Aorta (tissue), 5 donors: Measurements from ENCODE around the gene TUFT1. TPM values are rescaled to one million over a fixed set of nuclear protein-coding genes. Genes with fewer than 3 reads are reported as not detected.
A peak's percentile ranks its signal among the peaks of the same experiment; 100 is the strongest.
"Not testable (repeated sequence)": the region's sequence is repeated elsewhere in the genome, so short reads cannot be mapped to it uniquely, and the experiment has no call there.

Experiments used
- ATAC-seq: fragments of 200-7000 bp; cut with Tn5 transposase; one replicate; pipeline ENCODE4 v1.9.1; 2022; ENCODE audit warnings: moderate library complexity; ENCODE audit not compliant: low FRiP score
- DNase-seq, 2 donors: peaks; one replicate each; pipeline ENCODE4 v3.0.0-alpha.2; 2020
- H3K27ac ChIP-seq, 2 donors: one replicate each; pipeline ENCODE4 v1.5.1; 2013; ENCODE audit warnings: low read length in 2 of 2, mild to moderate bottlenecking in 2 of 2, moderate library complexity in 2 of 2, control low read depth in 1 of 2, inconsistent platforms in 1 of 2, low read depth in 1 of 2
- H3K27me3 ChIP-seq, 2 donors: one replicate each; pipeline ENCODE4 v1.6.1; 2013; ENCODE audit warnings: control low read depth in 1 of 2, low read length in 1 of 2, mild to moderate bottlenecking in 1 of 2, moderate library complexity in 1 of 2; ENCODE audit not compliant: insufficient read depth in 2 of 2, control insufficient read depth in 1 of 2
- H3K36me3 ChIP-seq, 2 donors: one replicate each; pipeline ENCODE4 v1.6.1; 2013; ENCODE audit warnings: control low read depth in 1 of 2, low read length in 1 of 2, mild to moderate bottlenecking in 1 of 2; ENCODE audit not compliant: insufficient read depth in 2 of 2, control insufficient read depth in 1 of 2
- H3K4me1 ChIP-seq, 2 donors: one replicate each; pipeline ENCODE4 v1.6.1; 2013; ENCODE audit warnings: low read length in 2 of 2, control low read depth in 1 of 2, mild to moderate bottlenecking in 1 of 2, moderate library complexity in 1 of 2; ENCODE audit not compliant: insufficient read depth in 2 of 2, control insufficient read depth in 1 of 2
- H3K4me3 ChIP-seq, 2 donors: one replicate each; pipeline ENCODE4 v1.5.1; 2013; ENCODE audit warnings: low read length in 2 of 2, control low read depth in 1 of 2, mild to moderate bottlenecking in 1 of 2
- H3K9me3 ChIP-seq: one replicate; pipeline ENCODE4 v1.6.1; 2013; ENCODE audit warnings: mild to moderate bottlenecking, low read length; ENCODE audit not compliant: control insufficient read depth
- WGBS, 2 donors: extraction: QIAGEN DNeasy Blood & Tissue Kit; methylation state at CpG; one replicate each; pipeline ENCODE4 v1.1.7; 2013; 5-methylcytosine and 5-hydroxymethylcytosine counted together
- intact Hi-C, 2 donors: fragments of 100-400 bp; cut with DNase I; formaldehyde crosslinking; loops; one replicate each; pipeline versions ENCODE4 v1.14.2 to v1.15.0; 2022
- polyA plus RNA-seq, 2 donors: library from polyadenylated mRNA; stranded (reverse); fragments of 200-250 nt; gene quantifications; one replicate each; pipeline ENCODE4 v1.2.3, GENCODE V29; 2013
- total RNA-seq, 2 donors: library from RNA; stranded (reverse); fragmentation: NEBNext Ultra II Directional; extraction: Animal tissue kit (Norgen Biotek cat#: 25700); gene quantifications; one replicate each; pipeline ENCODE4 v1.2.1, GENCODE V29; 2021
- donor health status: healthy with polysubstance abuse.
- donor health status: Bipolar disorder and iron deficiency.
- donor health status: DM: no; HTN: no; CAD: no.
- donor health status: DM: no; HTN: no; CAD: no.
- donor health status: DM: yes; HTN: yes; CAD: no.

The TUFT1 gene
- total and polyA plus RNA-seq, 4 donors, result 3.9 to 11.2 (median 5.5) TPM

GRCh38 chr1:151516031-151516511, 24.0 kb upstream of the TUFT1 start:
- ATAC-seq, result no peak
- WGBS, 2 donors, result 25 to 29% methylated on average over 1 of the region's 1 CpG
- no peaks in the 10 kb centered on the region for H3K9me3 ChIP-seq
- H3K36me3 ChIP-seq, result no peaks in the 10 kb centered on the region
- no peak for DNase-seq
- H3K4me1 ChIP-seq, result peaks cover 0 to 5% of the 10 kb centered on the region in 2 donors
- H3K27me3 ChIP-seq, result no peaks in the 10 kb centered on the region
- H3K27ac ChIP-seq, result no peak overlapping the region
- intact Hi-C loops, result no loop called here
- H3K4me3 ChIP-seq, result no peak overlapping the region

GRCh38 chr1:151518431-151518830, 21.7 kb upstream of the TUFT1 start:
- no peaks in the 10 kb centered on the region for H3K9me3 ChIP-seq
- intact Hi-C loops, result no loop called here
- 96% methylated on average over 12 of the region's 12 CpGs for WGBS, 2 donors

GRCh38 chr1:151518936-151519335, 21.2 kb upstream of the TUFT1 start:
- Histone ChIP-seq H3K9me3 (no peaks in the 10 kb centered on the region), H3K4me3 (no peak overlapping the region), H3K36me3 (no peaks in the 10 kb centered on the region), H3K4me1 (no peaks in the 10 kb centered on the region), H3K27me3 (no peaks in the 10 kb centered on the region), H3K27ac (no peak overlapping the region)
- DNase-seq (peak in 1 of 2 donors; percentile 65), ATAC-seq (no peak)
- WGBS, 2 donors, result 95 to 98% methylated on average over 15 of the region's 15 CpGs
- intact Hi-C loops, result no loop called here

More at GRCh38 chr1:151518431-151518830, 21.7 kb upstream of the TUFT1 start:
- ATAC-seq, result no peak
- no peaks in the 10 kb centered on the region for H3K36me3 ChIP-seq
- H3K4me3 ChIP-seq, result no peak overlapping the region
- H3K27ac ChIP-seq, result no peak overlapping the region
- H3K4me1 ChIP-seq, result no peaks in the 10 kb centered on the region
- DNase-seq, result peak in 1 of 2 donors; percentile 71
- H3K27me3 ChIP-seq, result no peaks in the 10 kb centered on the region

GRCh38 chr1:151519667-151520066, 20.4 kb upstream of the TUFT1 start:
- Histone ChIP-seq H3K27me3 (no peaks in the 10 kb centered on the region), H3K27ac (no peak overlapping the region), H3K36me3 (no peaks in the 10 kb centered on the region), H3K4me1 (no peaks in the 10 kb centered on the region), H3K9me3 (no peaks in the 10 kb centered on the region), H3K4me3 (no peak overlapping the region)
- 92 to 94% methylated on average over 2 of the region's 2 CpGs for WGBS, 2 donors
- intact Hi-C loops, result no loop called here
- no peak for DNase-seq
- no peak for ATAC-seq

GRCh38 chr1:151520359-151520758, 19.8 kb upstream of the TUFT1 start:
- WGBS, 2 donors, result 93 to 94% methylated on average over 4 of the region's 4 CpGs
- Histone ChIP-seq H3K9me3 (no peaks in the 10 kb centered on the region), H3K4me3 (no peak overlapping the region), H3K36me3 (no peaks in the 10 kb centered on the region), H3K27ac (no peak overlapping the region), H3K4me1 (no peaks in the 10 kb centered on the region), H3K27me3 (no peaks in the 10 kb centered on the region)
- intact Hi-C loops, result no loop called here
- ATAC-seq (no peak), DNase-seq (peak in 1 of 2 donors; percentile 9)

GRCh38 chr1:151522427-151522826, 17.7 kb upstream of the TUFT1 start:
- H3K27ac ChIP-seq, H3K9me3 ChIP-seq, H3K4me1 ChIP-seq, H3K4me3 ChIP-seq, intact Hi-C loops, H3K36me3 ChIP-seq, H3K27me3 ChIP-seq, ATAC-seq: not testable (repeated sequence)
- 89 to 96% methylated on average over 7 of the region's 7 CpGs for WGBS, 2 donors
- peak in 1 of 2 donors; percentile 19 for DNase-seq

GRCh38 chr1:151523326-151523725, 16.8 kb upstream of the TUFT1 start:
- DNase-seq (peak in 1 of 2 donors; percentile 59), ATAC-seq (no peak)
- WGBS, 2 donors, result 85 to 86% methylated on average over 5 of the region's 5 CpGs
- Histone ChIP-seq H3K27ac (no peak overlapping the region), H3K9me3 (no peaks in the 10 kb centered on the region), H3K36me3 (no peaks in the 10 kb centered on the region), H3K4me3 (no peak overlapping the region), H3K4me1 (no peaks in the 10 kb centered on the region), H3K27me3 (no peaks in the 10 kb centered on the region)
- intact Hi-C loops, result no loop called here

GRCh38 chr1:151524736-151525135, 15.4 kb upstream of the TUFT1 start:
- no peak overlapping the region for H3K4me3 ChIP-seq
- no peak for ATAC-seq
- H3K36me3 ChIP-seq, result no peaks in the 10 kb centered on the region
- WGBS, 2 donors, result 86% methylated on average over 7 of the region's 7 CpGs
- H3K27ac ChIP-seq, result no peak overlapping the region
- no peaks in the 10 kb centered on the region for H3K4me1 ChIP-seq
- peak in 1 of 2 donors; percentile 43 for DNase-seq
- H3K9me3 ChIP-seq, result no peaks in the 10 kb centered on the region
- H3K27me3 ChIP-seq, result no peaks in the 10 kb centered on the region
- intact Hi-C loops, result no loop called here

GRCh38 chr1:151526735-151527525, 13.2 kb upstream of the TUFT1 start:
- intact Hi-C loops, result no loop called here
- Histone ChIP-seq H3K27ac (no peak overlapping the region), H3K36me3 (no peaks in the 10 kb centered on the region), H3K27me3 (no peaks in the 10 kb centered on the region), H3K9me3 (no peaks in the 10 kb centered on the region), H3K4me1 (no peaks in the 10 kb centered on the region), H3K4me3 (no peak overlapping the region)
- peak in 1 of 2 donors; percentile 11 for DNase-seq
- 79 to 80% methylated on average over 7 of the region's 7 CpGs for WGBS, 2 donors
- no peak for ATAC-seq
